DND-41 (cell line): ENCODE data around the gene IKZF2.

Source experiments
- ATAC-seq: fragments of 200-7000 bp; cut with Tn5 transposase; 3 replicates; pipeline ENCODE4 v1.9.1; 2021; ENCODE audit warnings: low read depth; ENCODE audit not compliant: insufficient read depth
- DNase-seq: peaks from one replicate; pipeline ENCODE4 v3.0.0-alpha.2; 2020
- H2AFZ ChIP-seq: 2 replicates; pipeline ENCODE4 v1.6.0; 2012; ENCODE audit warnings: low read depth, low read length
- H3K27ac ChIP-seq: 2 replicates; pipeline ENCODE4 v1.5.1; 2012; ENCODE audit warnings: low read length, inconsistent platforms
- H3K27me3 ChIP-seq: fragments of 200-600 bp; sonication (generic); 2 replicates; pipeline ENCODE4 v1.6.0; 2012; ENCODE audit warnings: low read length, mild to moderate bottlenecking, inconsistent platforms; ENCODE audit not compliant: insufficient read depth, poor library complexity
- H3K36me3 ChIP-seq: 2 replicates; pipeline ENCODE4 v1.5.1; 2012; ENCODE audit warnings: low read length, inconsistent platforms; ENCODE audit not compliant: insufficient read depth
- H3K4me1 ChIP-seq: 2 replicates; pipeline ENCODE4 v1.5.1; 2012; ENCODE audit warnings: mild to moderate bottlenecking, low read length; ENCODE audit not compliant: insufficient read depth
- H3K4me2 ChIP-seq: 2 replicates; pipeline ENCODE4 v1.6.0; 2012; ENCODE audit warnings: mild to moderate bottlenecking, moderate library complexity, low read length, inconsistent platforms; ENCODE audit not compliant: insufficient read depth
- H3K4me3 ChIP-seq, 2 experiments: fragments of 200-600 bp in 1 of 2; shearing (Covaris generic) in 1 of 2; 2 replicates each; pipeline ENCODE4 v1.5.1; 2012 to 2016; ENCODE audit warnings: inconsistent platforms in 2 of 2, low read length in 2 of 2, mild to moderate bottlenecking in 2 of 2, low read depth in 1 of 2, moderate library complexity in 1 of 2
- H3K79me2 ChIP-seq: 2 replicates; pipeline ENCODE4 v1.6.0; 2012; ENCODE audit warnings: low read length, inconsistent platforms; ENCODE audit not compliant: insufficient read depth
- H3K9ac ChIP-seq: 2 replicates; pipeline ENCODE4 v1.6.0; 2012; ENCODE audit warnings: low read depth, mild to moderate bottlenecking, inconsistent platforms, low read length, moderate library complexity
- H3K9me3 ChIP-seq: 2 replicates; pipeline ENCODE4 v1.5.1; 2012; ENCODE audit warnings: low read length, moderate library complexity, mild to moderate bottlenecking, inconsistent platforms; ENCODE audit not compliant: insufficient read depth, severe bottlenecking
- H4K20me1 ChIP-seq: 2 replicates; pipeline ENCODE4 v1.6.0; 2012; ENCODE audit warnings: low read length; ENCODE audit not compliant: insufficient read depth
- EZH2 ChIP-seq: IDR thresholded peaks from 3 replicates; pipeline ENCODE4 v1.6.1; 2012; ENCODE audit warnings: borderline replicate concordance, low read depth, mild to moderate bottlenecking, moderate library complexity, low read length, inconsistent platforms; ENCODE audit not compliant: severe bottlenecking
- TF ChIP-seq, protein P1 (sequence below): IDR thresholded peaks from 2 replicates; pipeline ENCODE4 v1.5.1; 2012; ENCODE audit warnings: borderline replicate concordance, low read length, moderate library complexity, mild to moderate bottlenecking; ENCODE audit not compliant: poor library complexity, severe bottlenecking; ENCODE audit errors: extremely low read depth

Gene IKZF2

DNA sequence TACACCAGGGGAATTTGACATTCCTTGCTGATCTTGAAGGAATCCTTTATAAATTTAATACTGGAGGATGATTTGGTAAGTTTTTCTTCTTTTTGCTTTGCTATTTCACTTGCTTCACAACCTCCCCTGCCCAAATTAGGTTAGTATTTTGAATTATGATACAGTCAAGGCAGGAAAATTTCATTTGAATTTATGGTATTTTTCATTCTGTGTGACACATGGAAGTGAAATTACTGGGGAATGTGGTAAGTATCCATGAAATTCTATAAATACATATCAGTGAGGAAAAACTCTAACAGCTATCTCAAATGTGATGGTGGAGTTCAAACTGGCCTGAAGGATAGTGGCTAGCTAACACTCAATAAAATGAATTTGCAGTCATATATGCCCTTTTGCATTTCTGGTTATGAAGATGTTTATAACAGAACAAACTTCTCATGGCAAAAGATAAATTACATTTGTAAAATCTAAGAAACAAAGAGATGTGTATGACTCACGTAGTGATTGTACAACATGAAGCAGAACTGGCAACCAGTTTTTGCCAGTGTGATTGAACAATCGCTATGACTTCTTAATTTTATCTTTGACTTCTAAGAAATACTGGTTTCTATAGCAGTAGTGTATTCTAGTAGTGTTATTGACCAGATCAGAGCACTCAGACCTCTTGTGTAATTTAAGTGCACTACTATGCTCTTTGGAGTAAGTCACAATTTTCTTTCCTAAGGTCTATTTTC is 152.6 kb downstream of the IKZF2 start:
- peaks cover 14% of the 10 kb centered on the region; the same call in 1 of the 2 replicates for H3K4me1 ChIP-seq
- no peak for ATAC-seq
- H3K9me3 ChIP-seq, result no peaks in the 10 kb centered on the region
- H3K9ac ChIP-seq, result no peak overlapping the region
- peaks cover 15% of the 10 kb centered on the region for H3K36me3 ChIP-seq
- H2AFZ ChIP-seq, result no peak overlapping the region
- no peaks in the 10 kb centered on the region for H4K20me1 ChIP-seq
- no peaks in the 10 kb centered on the region for H3K79me2 ChIP-seq
- no peak overlapping the region for H3K27ac ChIP-seq
- H3K27me3 ChIP-seq, result no peaks in the 10 kb centered on the region
- no peak overlapping the region for H3K4me2 ChIP-seq
- H3K4me3 ChIP-seq, result no peak overlapping the region
- no peak for DNase-seq
- TF ChIP-seq, protein P1, sequence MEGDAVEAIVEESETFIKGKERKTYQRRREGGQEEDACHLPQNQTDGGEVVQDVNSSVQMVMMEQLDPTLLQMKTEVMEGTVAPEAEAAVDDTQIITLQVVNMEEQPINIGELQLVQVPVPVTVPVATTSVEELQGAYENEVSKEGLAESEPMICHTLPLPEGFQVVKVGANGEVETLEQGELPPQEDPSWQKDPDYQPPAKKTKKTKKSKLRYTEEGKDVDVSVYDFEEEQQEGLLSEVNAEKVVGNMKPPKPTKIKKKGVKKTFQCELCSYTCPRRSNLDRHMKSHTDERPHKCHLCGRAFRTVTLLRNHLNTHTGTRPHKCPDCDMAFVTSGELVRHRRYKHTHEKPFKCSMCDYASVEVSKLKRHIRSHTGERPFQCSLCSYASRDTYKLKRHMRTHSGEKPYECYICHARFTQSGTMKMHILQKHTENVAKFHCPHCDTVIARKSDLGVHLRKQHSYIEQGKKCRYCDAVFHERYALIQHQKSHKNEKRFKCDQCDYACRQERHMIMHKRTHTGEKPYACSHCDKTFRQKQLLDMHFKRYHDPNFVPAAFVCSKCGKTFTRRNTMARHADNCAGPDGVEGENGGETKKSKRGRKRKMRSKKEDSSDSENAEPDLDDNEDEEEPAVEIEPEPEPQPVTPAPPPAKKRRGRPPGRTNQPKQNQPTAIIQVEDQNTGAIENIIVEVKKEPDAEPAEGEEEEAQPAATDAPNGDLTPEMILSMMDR, result no peak
- no peak for TF ChIP-seq EZH2

DNA sequence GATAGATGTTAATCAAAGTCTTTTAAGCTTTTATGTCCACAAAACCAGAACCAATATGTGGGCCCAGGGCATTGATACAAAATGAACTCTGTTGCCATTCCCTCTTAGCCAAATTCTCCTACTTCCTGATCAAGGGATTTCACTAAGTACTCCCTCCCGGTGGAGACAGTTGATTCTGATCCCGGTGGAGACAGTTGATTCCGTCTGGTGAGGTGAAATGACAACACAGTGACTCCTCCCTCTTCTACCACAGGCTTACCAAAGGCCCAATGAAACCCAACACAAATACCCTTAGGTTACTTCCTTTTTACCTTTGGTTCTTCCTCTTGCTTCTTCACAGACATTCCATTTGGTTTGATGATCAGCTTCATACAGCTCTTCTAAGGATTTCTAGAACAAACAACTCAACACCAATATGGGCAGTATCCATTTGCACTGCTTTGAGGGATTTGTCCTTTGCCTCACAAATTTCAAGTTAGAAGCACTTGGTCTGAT is 153.8 kb downstream of the IKZF2 start:
- no peaks in the 10 kb centered on the region for H3K9me3 ChIP-seq
- no peak for ATAC-seq
- no peak overlapping the region for H3K27ac ChIP-seq
- H3K4me1 ChIP-seq, result peaks cover 12% of the 10 kb centered on the region; the same call in 1 of the 2 replicates
- no peak overlapping the region for H3K4me3 ChIP-seq
- no peak overlapping the region for H2AFZ ChIP-seq
- no peaks in the 10 kb centered on the region for H3K79me2 ChIP-seq
- no peak overlapping the region for H3K4me2 ChIP-seq
- no peak for DNase-seq
- no peaks in the 10 kb centered on the region for H4K20me1 ChIP-seq
- peaks cover 22% of the 10 kb centered on the region for H3K36me3 ChIP-seq
- H3K27me3 ChIP-seq, result no peaks in the 10 kb centered on the region
- H3K9ac ChIP-seq, result no peak overlapping the region
- TF ChIP-seq EZH2, result no peak
- TF ChIP-seq, protein P1, result no peak

DNA sequence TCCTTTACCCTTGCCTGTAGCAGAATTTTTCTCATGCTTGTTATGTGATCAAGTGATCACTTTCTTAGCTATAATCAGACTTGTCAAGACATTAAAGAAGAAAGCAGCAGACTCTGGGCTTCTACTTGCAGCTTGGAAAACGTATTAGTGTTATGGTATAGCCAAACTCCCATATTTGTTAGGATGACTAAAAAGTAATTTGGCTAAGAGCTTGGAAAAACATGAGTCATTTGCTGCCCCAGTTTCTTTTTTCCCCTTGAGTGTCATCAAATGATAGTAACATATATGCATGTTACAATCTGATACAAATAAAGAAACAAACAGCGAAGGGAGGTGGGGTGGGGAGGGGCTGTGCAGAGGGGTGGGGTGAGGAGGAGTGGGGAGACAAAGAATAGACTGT is 155.5 kb downstream of the IKZF2 start:
- Histone ChIP-seq H3K27ac (no peak overlapping the region), H3K4me2 (no peak overlapping the region), H3K9me3 (no peaks in the 10 kb centered on the region), H3K4me3 (no peak overlapping the region), H3K36me3 (peaks cover 24% of the 10 kb centered on the region), H3K79me2 (no peaks in the 10 kb centered on the region), H3K4me1 (no peaks in the 10 kb centered on the region), H4K20me1 (no peaks in the 10 kb centered on the region), H3K9ac (no peak overlapping the region), H3K27me3 (no peaks in the 10 kb centered on the region), H2AFZ (no peak overlapping the region)
- DNase-seq, result no peak
- no peak for ATAC-seq
- TF ChIP-seq EZH2, result no peak
- TF ChIP-seq, protein P1, result no peak
